K562 (cell line): ENCODE measurements around the gene CHD6. TPM values are rescaled to one million over a fixed set of nuclear protein-coding genes. Genes with fewer than 3 reads are reported as not detected.

Experiments used
- ATAC-seq: fragments of 200-7000 bp; cut with Tn5 transposase; 3 replicates; pipeline ENCODE4 v1.9.1; 2020; ENCODE audit warnings: moderate library complexity
- BruUV-seq: library from RNA; stranded (reverse); fragments of 400-500 nt; replicated peaks from 2 replicates; lab custom pipeline; 2021; lab: Mats Ljungman, UMichigan
- CTCF ChIA-PET: fragments of 300-600 bp; formaldehyde crosslinking; extraction: SDS; loops from one replicate; lab custom pipeline; 2021; ENCODE audit warnings: low intra/inter-chr PET ratio; lab: Yijun Ruan, JAX
- POLR2A ChIA-PET: fragments of 300-600, 350-650 bp; sonication (Branson Sonifier 250); formaldehyde crosslinking; extraction: SDS; loops from one replicate; lab custom pipeline; 2021; ENCODE audit warnings: antibody characterized with exemption, inconsistent platforms; lab: Yijun Ruan, JAX
- DNase-seq, 4 experiments: peaks; one replicate each; pipeline versions ENCODE4 v3.0.0 to v3.0.0-alpha.2; 2011 to 2018; ENCODE audit warnings: low spot score in 3 of 4, mixed read lengths in 3 of 4; ENCODE audit errors: extremely low read depth in 1 of 4
- FAIRE-seq: peaks from 2 replicates; lab custom pipeline; 2011; peaks lifted over from hg19 to GRCh38; lab: Jason Lieb, UNC
- H2AFZ ChIP-seq: 2 replicates; pipeline ENCODE4 v1.6.0; 2011; ENCODE audit warnings: low read depth, low read length, control low read depth, inconsistent platforms
- H3K27ac ChIP-seq: fragments of 200-600 bp; 3 replicates; pipeline ENCODE4 v1.8.0; 2011; ENCODE audit warnings: low read depth, mild to moderate bottlenecking, control low read depth, inconsistent platforms, low read length, moderate library complexity, mixed read lengths; ENCODE audit errors: extremely low read depth
- H3K27me3 ChIP-seq, 2 experiments: fragments of 300-600 bp in 1 of 2; 2 replicates in 1 of 2; 3 replicates in 1 of 2; pipeline versions ENCODE4 v1.6.0 to v1.8.0; 2011; ENCODE audit warnings: inconsistent platforms in 2 of 2, low read length in 2 of 2, mild to moderate bottlenecking in 1 of 2, mixed read lengths in 1 of 2, moderate library complexity in 1 of 2; ENCODE audit not compliant: control insufficient read depth in 2 of 2, insufficient read depth in 2 of 2
- H3K36me3 ChIP-seq: fragments of 300-600 bp; 3 replicates; pipeline ENCODE4 v1.8.0; 2011; ENCODE audit warnings: mild to moderate bottlenecking, low read length, inconsistent platforms; ENCODE audit not compliant: control insufficient read depth, insufficient read depth
- H3K4me1 ChIP-seq, 2 experiments: fragments of 200-600 bp in 1 of 2; replicated peaks in 1 of 2; 2 replicates in 1 of 2; 3 replicates in 1 of 2; pipeline versions ENCODE4 v1.5.1 to v1.8.0; 2011; ENCODE audit warnings: inconsistent platforms in 2 of 2, low read length in 2 of 2, mild to moderate bottlenecking in 1 of 2, mixed read lengths in 1 of 2, moderate library complexity in 1 of 2; ENCODE audit not compliant: control insufficient read depth in 2 of 2, insufficient read depth in 2 of 2
- H3K4me2 ChIP-seq: 2 replicates; pipeline ENCODE4 v1.6.1; 2011; ENCODE audit warnings: low read length, control low read depth, inconsistent platforms, mixed read lengths; ENCODE audit not compliant: insufficient read depth
- H3K4me3 ChIP-seq: fragments of 200-600 bp; sonication (generic), shearing (Covaris generic); 2 replicates; pipeline ENCODE4 v1.5.1; 2016; ENCODE audit warnings: control low read depth, inconsistent platforms
- H3K79me2 ChIP-seq: fragments of 200-600 bp; 3 replicates; pipeline ENCODE4 v1.8.0; 2011; ENCODE audit warnings: low read length, inconsistent platforms; ENCODE audit not compliant: control insufficient read depth, insufficient read depth
- H3K9ac ChIP-seq, 2 experiments: 2 replicates each; pipeline versions ENCODE4 v1.6.0 to v1.6.1; 2011; ENCODE audit warnings: low read depth in 2 of 2, low read length in 2 of 2, control low read depth in 1 of 2, inconsistent platforms in 1 of 2, mild to moderate bottlenecking in 1 of 2, mixed read lengths in 1 of 2; ENCODE audit not compliant: insufficient read depth in 1 of 2
- H3K9me1 ChIP-seq: one replicate; pipeline ENCODE4 v1.6.0; 2011; ENCODE audit warnings: inconsistent platforms, mild to moderate bottlenecking, low read length, moderate library complexity; ENCODE audit not compliant: control insufficient read depth, insufficient read depth
- H3K9me3 ChIP-seq: replicated peaks from 2 replicates; pipeline ENCODE4 v1.5.1; 2011; ENCODE audit warnings: low read depth, low read length, inconsistent platforms; ENCODE audit not compliant: control insufficient read depth, insufficient read depth
- H4K20me1 ChIP-seq: replicated peaks from 2 replicates; pipeline ENCODE4 v1.6.1; 2011; ENCODE audit warnings: low read length, inconsistent platforms, mixed read lengths; ENCODE audit not compliant: control insufficient read depth, insufficient read depth
- RNF219 ChIP-seq: fragments of 250-450 bp; sonication (Bioruptor Pico); IDR thresholded peaks from 2 replicates; pipeline ENCODE4 v1.5.0; 2022; ENCODE audit warnings: mild to moderate bottlenecking
- THAP12 ChIP-seq: fragments of 250-450 bp; sonication (Bioruptor Pico); IDR thresholded peaks from 2 replicates; pipeline ENCODE4 v1.9.0; 2021; ENCODE audit warnings: mild to moderate bottlenecking, inconsistent platforms
- WGBS: fragments of 100-300 bp; shearing (Covaris generic); methylation state at CpG from one replicate; pipeline ENCODE4 v1.1.6; 2016; ENCODE audit warnings: low coverage, mixed read lengths; ENCODE audit not compliant: insufficient coverage; ENCODE audit errors: missing lambda C conversion rate; 5-methylcytosine and 5-hydroxymethylcytosine counted together
- in situ Hi-C: fragments of 300-500 bp; cut with MboI; formaldehyde crosslinking; loops from 4 replicates; pipeline ENCODE4 v1.15.0; 2018; ENCODE audit warnings: inconsistent platforms, mixed read lengths
- intact Hi-C: fragments of 100-400 bp; cut with micrococcal nuclease; formaldehyde crosslinking; loops from 2 replicates; pipeline ENCODE4 v1.14.2; 2022
- polyA plus RNA-seq, 8 experiments: library from polyadenylated mRNA; depleted of rRNA in 4 of 8; stranded (reverse) in 5 of 8; unstranded in 3 of 8; fragments of >200 nt; fragmentation: Nextera tagmentation in 2 of 8; fragmentation: Illumina TruSeq in 1 of 8; extraction: Ambion mirVana in 2 of 8; extraction: Trizol in 1 of 8; gene quantifications; 2 replicates each; pipeline versions ENCODE4 v1.2.1 to v1.2.3, GENCODE V29; 2011 to 2014; ENCODE audit warnings: inconsistent platforms in 1 of 8, missing spikeins in 1 of 8
- total RNA-seq, 7 experiments: library from RNA; depleted of rRNA in 6 of 7; stranded (reverse); fragments of >200 nt in 6 of 7; fragmentation: Illumina TruSeq in 2 of 7; extraction: Trizol in 2 of 7; gene quantifications; 2 replicates each; pipeline versions ENCODE4 v1.2.1 to v1.2.3, GENCODE V29; 2011 to 2021; ENCODE audit warnings: low replicate concordance in 1 of 7

Gene CHD6
- total and polyA plus RNA-seq, 9 of the 15 experiments (the other 6 are each of a cell fraction or from before 2014, with no cell fraction given), result 3.9 to 24.2 (median 12.8) TPM

- no peak overlapping the region for H2AFZ ChIP-seq
- H3K9ac ChIP-seq, result no peak overlapping the region
- no peak for ATAC-seq
- POLR2A ChIA-PET, result interaction anchor here (1.0 kb wide), 1 partner anchor 13 kb away, joined by 3 read pairs; no protein-coding TSS in a partner anchor
- FAIRE-seq, result no peak
- no peak for DNase-seq
- H3K27me3 ChIP-seq, result no peaks in the 10 kb centered on the region
- 86% methylated on average over 12 of the region's 12 CpGs for WGBS
- TF ChIP-seq THAP12 (CRISPR knock-in tag), result no peak
- TF ChIP-seq RNF219 (CRISPR knock-in tag), result no peak
- TF ChIP-seq, all 486 proteins: peak for 0
- H3K9me1 ChIP-seq, result no peaks in the 10 kb centered on the region
- H3K79me2 ChIP-seq, result no peaks in the 10 kb centered on the region
- intact Hi-C loops, result no loop called here
- in situ Hi-C loops, result no loop called here
- peaks cover 0 to 3% of the 10 kb centered on the region in 2 experiments; a peak in 3 of 5 replicates for H3K4me1 ChIP-seq
- H3K4me2 ChIP-seq, result no peak overlapping the region
- no peaks in the 10 kb centered on the region for H3K9me3 ChIP-seq
- H3K27ac ChIP-seq, result no peak overlapping the region
- no peak overlapping the region for H3K4me3 ChIP-seq
- H4K20me1 ChIP-seq, result no peaks in the 10 kb centered on the region; the same call in 1 of the 2 replicates
- peaks cover 89% of the 10 kb centered on the region; the same call in 2 of the 3 replicates for H3K36me3 ChIP-seq
- CTCF ChIA-PET, result no interaction called here
- BruUV-seq, result no TSS peak
Observed at GRCh38 chr20:41412324-41413120, 205.7 kb downstream of the CHD6 start.
